Measurements from ENCODE around the gene SLC47A2. TPM values are rescaled to one million over a fixed set of nuclear protein-coding genes. Genes with fewer than 3 reads are reported as not detected.

The SLC47A2 gene
- total and polyA plus RNA-seq, 2 of the 13 experiments (the other 11 are each of a cell fraction or from before 2014, with no cell fraction given), result 0.04 TPM; not detected in 1

DNA sequence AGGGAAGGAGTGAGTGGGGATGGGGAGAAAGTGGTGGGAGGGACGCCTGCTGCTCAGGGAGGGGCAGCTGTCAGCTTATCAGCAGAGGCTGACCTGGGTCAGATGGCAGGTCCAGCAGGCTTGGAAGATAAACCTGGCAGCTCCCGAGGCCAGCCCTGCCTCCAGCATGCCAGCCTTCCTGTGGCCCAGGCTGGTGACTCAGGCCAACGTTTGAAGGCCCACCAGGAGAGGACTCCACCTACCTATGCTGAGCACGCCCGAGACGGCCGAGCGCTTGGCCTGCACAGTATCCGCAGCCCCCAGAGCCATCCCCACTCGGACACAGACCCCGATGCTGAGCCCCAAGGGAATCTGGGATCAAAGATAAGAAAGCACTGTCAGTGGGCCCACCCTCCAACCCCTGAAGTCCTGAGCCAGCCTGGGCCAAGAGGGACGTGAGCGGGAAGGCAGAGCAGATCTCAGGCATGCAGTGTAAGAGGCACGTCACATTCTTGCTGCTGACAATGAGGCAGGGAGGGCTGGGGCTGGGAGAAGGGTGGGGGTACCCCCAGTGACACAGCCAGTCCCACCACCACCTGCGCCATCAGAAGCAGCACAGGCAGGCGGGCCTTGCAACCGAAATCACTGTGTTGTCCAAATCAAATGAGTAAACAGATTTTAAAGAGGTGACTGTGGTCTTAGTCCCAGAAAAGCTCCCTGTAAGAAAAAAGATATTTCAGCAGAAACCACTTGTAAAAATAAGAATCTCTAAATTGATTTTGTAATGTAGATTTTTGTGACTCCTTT, 12.4 kb downstream of the SLC47A2 start (continued):
- TF ChIP-seq, protein P1, sequence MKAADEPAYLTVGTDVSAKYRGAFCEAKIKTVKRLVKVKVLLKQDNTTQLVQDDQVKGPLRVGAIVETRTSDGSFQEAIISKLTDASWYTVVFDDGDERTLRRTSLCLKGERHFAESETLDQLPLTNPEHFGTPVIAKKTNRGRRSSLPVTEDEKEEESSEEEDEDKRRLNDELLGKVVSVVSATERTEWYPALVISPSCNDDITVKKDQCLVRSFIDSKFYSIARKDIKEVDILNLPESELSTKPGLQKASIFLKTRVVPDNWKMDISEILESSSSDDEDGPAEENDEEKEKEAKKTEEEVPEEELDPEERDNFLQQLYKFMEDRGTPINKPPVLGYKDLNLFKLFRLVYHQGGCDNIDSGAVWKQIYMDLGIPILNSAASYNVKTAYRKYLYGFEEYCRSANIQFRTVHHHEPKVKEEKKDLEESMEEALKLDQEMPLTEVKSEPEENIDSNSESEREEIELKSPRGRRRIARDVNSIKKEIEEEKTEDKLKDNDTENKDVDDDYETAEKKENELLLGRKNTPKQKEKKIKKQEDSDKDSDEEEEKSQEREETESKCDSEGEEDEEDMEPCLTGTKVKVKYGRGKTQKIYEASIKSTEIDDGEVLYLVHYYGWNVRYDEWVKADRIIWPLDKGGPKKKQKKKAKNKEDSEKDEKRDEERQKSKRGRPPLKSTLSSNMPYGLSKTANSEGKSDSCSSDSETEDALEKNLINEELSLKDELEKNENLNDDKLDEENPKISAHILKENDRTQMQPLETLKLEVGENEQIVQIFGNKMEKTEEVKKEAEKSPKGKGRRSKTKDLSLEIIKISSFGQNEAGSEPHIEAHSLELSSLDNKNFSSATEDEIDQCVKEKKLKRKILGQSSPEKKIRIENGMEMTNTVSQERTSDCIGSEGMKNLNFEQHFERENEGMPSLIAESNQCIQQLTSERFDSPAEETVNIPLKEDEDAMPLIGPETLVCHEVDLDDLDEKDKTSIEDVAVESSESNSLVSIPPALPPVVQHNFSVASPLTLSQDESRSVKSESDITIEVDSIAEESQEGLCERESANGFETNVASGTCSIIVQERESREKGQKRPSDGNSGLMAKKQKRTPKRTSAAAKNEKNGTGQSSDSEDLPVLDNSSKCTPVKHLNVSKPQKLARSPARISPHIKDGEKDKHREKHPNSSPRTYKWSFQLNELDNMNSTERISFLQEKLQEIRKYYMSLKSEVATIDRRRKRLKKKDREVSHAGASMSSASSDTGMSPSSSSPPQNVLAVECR (CRISPR knock-in tag; IDR thresholded peaks at IDR 0.05; ENCODE audit: borderline replicate concordance), result peak; percentile 17; the same call in 1 of the 2 replicates
- TF ChIP-seq, protein P2, sequence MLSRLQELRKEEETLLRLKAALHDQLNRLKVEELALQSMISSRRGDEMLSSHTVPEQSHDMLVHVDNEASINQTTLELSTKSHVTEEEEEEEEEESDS (CRISPR knock-in tag; IDR thresholded peaks at IDR 0.05; ENCODE audit: borderline replicate concordance), result no peak
- TF ChIP-seq SMAD1 (CRISPR knock-in tag; IDR thresholded peaks at IDR 0.05; ENCODE audit: borderline replicate concordance, low read depth) (no peak), MIXL1 (CRISPR knock-in tag; IDR thresholded peaks at IDR 0.05) (no peak), LCORL (IDR thresholded peaks at IDR 0.05) (no peak), LCORL (CRISPR knock-in tag; IDR thresholded peaks at IDR 0.05) (no peak; the same call in 1 of the 2 replicates), ZNF234 (CRISPR knock-in tag; conservative IDR thresholded peaks at IDR 0.05) (no peak), TEAD3 (CRISPR knock-in tag; optimal IDR thresholded peaks at IDR 0.05; ENCODE audit: borderline replicate concordance) (no peak), ZNF317 (CRISPR knock-in tag; IDR thresholded peaks at IDR 0.05) (no peak), PAWR (CRISPR knock-in tag; IDR thresholded peaks at IDR 0.05; ENCODE audit: borderline replicate concordance) (no peak), MAF1 (CRISPR knock-in tag; IDR thresholded peaks at IDR 0.05; ENCODE audit: borderline replicate concordance) (no peak)
- TF ChIP-seq, protein P3, sequence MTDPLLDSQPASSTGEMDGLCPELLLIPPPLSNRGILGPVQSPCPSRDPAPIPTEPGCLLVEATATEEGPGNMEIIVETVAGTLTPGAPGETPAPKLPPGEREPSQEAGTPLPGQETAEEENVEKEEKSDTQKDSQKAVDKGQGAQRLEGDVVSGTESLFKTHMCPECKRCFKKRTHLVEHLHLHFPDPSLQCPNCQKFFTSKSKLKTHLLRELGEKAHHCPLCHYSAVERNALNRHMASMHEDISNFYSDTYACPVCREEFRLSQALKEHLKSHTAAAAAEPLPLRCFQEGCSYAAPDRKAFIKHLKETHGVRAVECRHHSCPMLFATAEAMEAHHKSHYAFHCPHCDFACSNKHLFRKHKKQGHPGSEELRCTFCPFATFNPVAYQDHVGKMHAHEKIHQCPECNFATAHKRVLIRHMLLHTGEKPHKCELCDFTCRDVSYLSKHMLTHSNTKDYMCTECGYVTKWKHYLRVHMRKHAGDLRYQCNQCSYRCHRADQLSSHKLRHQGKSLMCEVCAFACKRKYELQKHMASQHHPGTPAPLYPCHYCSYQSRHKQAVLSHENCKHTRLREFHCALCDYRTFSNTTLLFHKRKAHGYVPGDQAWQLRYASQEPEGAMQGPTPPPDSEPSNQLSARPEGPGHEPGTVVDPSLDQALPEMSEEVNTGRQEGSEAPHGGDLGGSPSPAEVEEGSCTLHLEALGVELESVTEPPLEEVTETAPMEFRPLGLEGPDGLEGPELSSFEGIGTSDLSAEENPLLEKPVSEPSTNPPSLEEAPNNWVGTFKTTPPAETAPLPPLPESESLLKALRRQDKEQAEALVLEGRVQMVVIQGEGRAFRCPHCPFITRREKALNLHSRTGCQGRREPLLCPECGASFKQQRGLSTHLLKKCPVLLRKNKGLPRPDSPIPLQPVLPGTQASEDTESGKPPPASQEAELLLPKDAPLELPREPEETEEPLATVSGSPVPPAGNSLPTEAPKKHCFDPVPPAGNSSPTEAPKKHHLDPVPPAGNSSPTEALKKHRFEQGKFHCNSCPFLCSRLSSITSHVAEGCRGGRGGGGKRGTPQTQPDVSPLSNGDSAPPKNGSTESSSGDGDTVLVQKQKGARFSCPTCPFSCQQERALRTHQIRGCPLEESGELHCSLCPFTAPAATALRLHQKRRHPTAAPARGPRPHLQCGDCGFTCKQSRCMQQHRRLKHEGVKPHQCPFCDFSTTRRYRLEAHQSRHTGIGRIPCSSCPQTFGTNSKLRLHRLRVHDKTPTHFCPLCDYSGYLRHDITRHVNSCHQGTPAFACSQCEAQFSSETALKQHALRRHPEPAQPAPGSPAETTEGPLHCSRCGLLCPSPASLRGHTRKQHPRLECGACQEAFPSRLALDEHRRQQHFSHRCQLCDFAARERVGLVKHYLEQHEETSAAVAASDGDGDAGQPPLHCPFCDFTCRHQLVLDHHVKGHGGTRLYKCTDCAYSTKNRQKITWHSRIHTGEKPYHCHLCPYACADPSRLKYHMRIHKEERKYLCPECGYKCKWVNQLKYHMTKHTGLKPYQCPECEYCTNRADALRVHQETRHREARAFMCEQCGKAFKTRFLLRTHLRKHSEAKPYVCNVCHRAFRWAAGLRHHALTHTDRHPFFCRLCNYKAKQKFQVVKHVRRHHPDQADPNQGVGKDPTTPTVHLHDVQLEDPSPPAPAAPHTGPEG (CRISPR knock-in tag; IDR thresholded peaks at IDR 0.05), result no peak
- TF ChIP-seq, protein P4, sequence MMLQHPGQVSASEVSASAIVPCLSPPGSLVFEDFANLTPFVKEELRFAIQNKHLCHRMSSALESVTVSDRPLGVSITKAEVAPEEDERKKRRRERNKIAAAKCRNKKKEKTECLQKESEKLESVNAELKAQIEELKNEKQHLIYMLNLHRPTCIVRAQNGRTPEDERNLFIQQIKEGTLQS (CRISPR knock-in tag; IDR thresholded peaks at IDR 0.05), result no peak
- TF ChIP-seq, protein P5, sequence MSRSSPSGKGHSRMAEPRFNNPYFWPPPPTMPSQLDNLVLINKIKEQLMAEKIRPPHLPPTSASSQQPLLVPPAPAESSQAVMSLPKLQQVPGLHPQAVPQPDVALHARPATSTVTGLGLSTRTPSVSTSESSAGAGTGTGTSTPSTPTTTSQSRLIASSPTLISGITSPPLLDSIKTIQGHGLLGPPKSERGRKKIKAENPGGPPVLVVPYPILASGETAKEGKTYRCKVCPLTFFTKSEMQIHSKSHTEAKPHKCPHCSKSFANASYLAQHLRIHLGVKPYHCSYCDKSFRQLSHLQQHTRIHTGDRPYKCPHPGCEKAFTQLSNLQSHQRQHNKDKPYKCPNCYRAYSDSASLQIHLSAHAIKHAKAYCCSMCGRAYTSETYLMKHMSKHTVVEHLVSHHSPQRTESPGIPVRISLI (CRISPR knock-in tag; IDR thresholded peaks at IDR 0.05; ENCODE audit: borderline replicate concordance), result peak; percentile 42; the same call in 1 of the 2 replicates
- TF ChIP-seq, protein P6, sequence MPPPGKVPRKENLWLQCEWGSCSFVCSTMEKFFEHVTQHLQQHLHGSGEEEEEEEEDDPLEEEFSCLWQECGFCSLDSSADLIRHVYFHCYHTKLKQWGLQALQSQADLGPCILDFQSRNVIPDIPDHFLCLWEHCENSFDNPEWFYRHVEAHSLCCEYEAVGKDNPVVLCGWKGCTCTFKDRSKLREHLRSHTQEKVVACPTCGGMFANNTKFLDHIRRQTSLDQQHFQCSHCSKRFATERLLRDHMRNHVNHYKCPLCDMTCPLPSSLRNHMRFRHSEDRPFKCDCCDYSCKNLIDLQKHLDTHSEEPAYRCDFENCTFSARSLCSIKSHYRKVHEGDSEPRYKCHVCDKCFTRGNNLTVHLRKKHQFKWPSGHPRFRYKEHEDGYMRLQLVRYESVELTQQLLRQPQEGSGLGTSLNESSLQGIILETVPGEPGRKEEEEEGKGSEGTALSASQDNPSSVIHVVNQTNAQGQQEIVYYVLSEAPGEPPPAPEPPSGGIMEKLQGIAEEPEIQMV (CRISPR knock-in tag; IDR thresholded peaks at IDR 0.05; ENCODE audit: low read depth), result no peak
